ENCODE data around the gene FBXO40. TPM values are rescaled to one million over a fixed set of nuclear protein-coding genes. Genes with fewer than 3 reads are reported as not detected.

Gene FBXO40
- total and polyA plus RNA-seq, 9 of the 15 experiments (the other 6 are each of a cell fraction or from before 2014, with no cell fraction given), result 0.01 to 0.05 (median 0.04) TPM; not detected in 3

GRCh38 chr3:121667333-121667732 lies 74.2 kb downstream of the FBXO40 start (continued):
- TF ChIP-seq TEAD2 (tag; IDR thresholded peaks at IDR 0.05), result no peak
- TF ChIP-seq TBP (optimal IDR thresholded peaks at IDR 0.05; ENCODE audit: low read depth, low read length), result no peak
- TF ChIP-seq HNRNPH1 (optimal IDR thresholded peaks at IDR 0.05; ENCODE audit: low read depth, low read length), result no peak
- TF ChIP-seq SMARCA5 (IDR thresholded peaks at IDR 0.05), result no peak
- no peak for TF ChIP-seq RERE (CRISPR knock-in tag; IDR thresholded peaks at IDR 0.05; ENCODE audit: borderline replicate concordance)

GRCh38 chr3:121670676-121671075 lies 77.5 kb downstream of the FBXO40 start:
- ATAC-seq (no peak), DNase-seq (ENCODE audit: extremely low read depth in 1 of 4, low spot score in 3 of 4) (no peak), FAIRE-seq (no peak)
- Histone ChIP-seq H3K4me3 (no peak overlapping the region), H3K9ac (ENCODE audit: insufficient read depth in 1 of 2, low read depth in 2 of 2, low read length in 2 of 2) (no peak overlapping the region), H3K36me3 (ENCODE audit: control insufficient read depth, insufficient read depth, low read length) (peaks cover 29% of the 10 kb centered on the region; the same call in 2 of the 3 replicates), H3K4me1 (replicated peaks in 1 of 2; ENCODE audit: control insufficient read depth in 2 of 2, insufficient read depth in 2 of 2, low read length in 2 of 2) (no peaks in the 10 kb centered on the region), H3K9me3 (replicated peaks; ENCODE audit: control insufficient read depth, insufficient read depth, low read depth, low read length) (no peaks in the 10 kb centered on the region), H3K79me2 (ENCODE audit: control insufficient read depth, insufficient read depth, low read length) (no peaks in the 10 kb centered on the region), H3K4me2 (ENCODE audit: insufficient read depth, low read length) (no peak overlapping the region), H4K20me1 (replicated peaks; ENCODE audit: control insufficient read depth, insufficient read depth, low read length) (no peaks in the 10 kb centered on the region), H3K27ac (ENCODE audit: extremely low read depth, low read depth, low read length) (no peak overlapping the region), H2AFZ (ENCODE audit: low read depth, low read length) (no peak overlapping the region), H3K27me3 (ENCODE audit: control insufficient read depth in 2 of 2, insufficient read depth in 2 of 2, low read length in 2 of 2) (no peaks in the 10 kb centered on the region), H3K9me1 (ENCODE audit: control insufficient read depth, insufficient read depth, low read length) (no peaks in the 10 kb centered on the region)
- in situ Hi-C loops (cut with MboI) (no loop called here), intact Hi-C loops (cut with micrococcal nuclease) (no loop called here)
- POLR2A ChIA-PET, result interaction anchor here (1.2 kb wide), 1 partner anchor 10 kb away, joined by 4 read pairs; the partner anchor contains the start of gene HCLS1
- no peak for TF ChIP-seq FOS (IDR thresholded peaks at IDR 0.05; ENCODE audit: extremely low read depth, insufficient read length)
- no peak for TF ChIP-seq NFXL1 (CRISPR knock-in tag; IDR thresholded peaks at IDR 0.05)
- no peak for TF ChIP-seq ILF3 (IDR thresholded peaks at IDR 0.05; ENCODE audit: borderline replicate concordance)
- no peak for TF ChIP-seq ZSCAN29 (IDR thresholded peaks at IDR 0.05)
- TF ChIP-seq ZNF79 (CRISPR knock-in tag; IDR thresholded peaks at IDR 0.05; ENCODE audit: low read depth), result no peak
- no peak for TF ChIP-seq ERF (CRISPR knock-in tag; IDR thresholded peaks at IDR 0.05)
- no peak for TF ChIP-seq TAF1 (IDR thresholded peaks at IDR 0.05; ENCODE audit: control insufficient read depth, extremely low read depth, insufficient read depth, low read length, severe bottlenecking)
- no peak for TF ChIP-seq FOXM1 (IDR thresholded peaks at IDR 0.05; ENCODE audit: low read depth)
- no peak for TF ChIP-seq FOXM1 (CRISPR knock-in tag; IDR thresholded peaks at IDR 0.05; ENCODE audit: low read depth)
- no TSS peak for BruUV-seq (replicated peaks)
- CTCF ChIA-PET (ENCODE audit: low intra/inter-chr PET ratio), result no interaction called here
